GM15510 (cell line): Measurements from ENCODE around the gene LTN1.

Experiments used
- POLR2A ChIP-seq: IDR thresholded peaks from 3 replicates; pipeline ENCODE4 v1.6.1; 2011; ENCODE audit warnings: borderline replicate concordance; ENCODE audit not compliant: insufficient read length; ENCODE audit errors: extremely low read depth

Gene LTN1

DNA sequence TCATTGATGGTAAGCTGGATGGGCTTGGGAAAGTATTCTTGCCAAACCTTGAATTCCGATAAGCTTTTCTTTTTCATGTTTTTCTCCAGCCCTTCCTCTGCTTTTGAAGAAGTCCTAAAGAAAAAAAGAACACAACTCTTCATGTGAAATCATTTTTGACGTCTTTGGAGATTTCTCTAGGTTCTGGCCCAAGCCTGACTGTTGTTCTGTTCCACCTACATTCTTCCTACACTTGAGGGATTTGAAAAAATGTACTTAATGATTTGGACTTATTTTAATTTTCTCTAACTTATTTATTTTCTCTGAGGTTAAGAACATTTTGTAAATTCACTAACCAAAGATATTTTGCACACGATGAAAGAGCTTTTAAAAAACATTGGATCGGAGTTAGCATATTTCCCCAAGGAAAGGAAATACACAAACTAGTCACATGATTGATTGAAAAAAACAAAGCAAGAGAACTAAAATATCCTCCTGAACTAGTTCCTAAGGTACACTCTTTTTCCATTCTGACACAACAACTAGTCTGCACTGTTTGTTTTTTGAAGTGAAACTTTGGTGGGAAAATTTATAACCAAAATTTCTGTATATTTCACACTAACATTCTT is 82.3 kb downstream of the LTN1 start:
- TF ChIP-seq POLR2A: no peak

DNA sequence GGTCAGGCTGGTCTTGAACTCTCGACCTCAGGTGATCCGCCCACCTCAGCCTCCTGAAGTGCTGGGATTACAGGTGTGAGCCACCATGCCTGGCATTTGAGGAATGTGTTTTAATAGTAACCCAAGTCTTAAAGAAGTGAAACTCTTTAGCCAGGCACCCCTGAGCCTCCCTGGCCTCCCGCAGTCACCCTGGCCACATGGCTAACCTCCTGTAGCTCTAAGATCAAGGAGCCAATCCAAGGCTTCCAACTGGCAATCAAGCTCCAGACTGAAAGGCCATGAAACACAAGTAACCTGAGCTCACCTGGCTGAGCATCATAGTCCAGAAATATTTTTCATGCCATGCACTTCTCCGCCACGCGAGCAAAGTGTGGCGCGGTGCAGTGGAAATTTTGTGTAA is 84.3 kb downstream of the LTN1 start:
- TF ChIP-seq POLR2A: no peak

DNA sequence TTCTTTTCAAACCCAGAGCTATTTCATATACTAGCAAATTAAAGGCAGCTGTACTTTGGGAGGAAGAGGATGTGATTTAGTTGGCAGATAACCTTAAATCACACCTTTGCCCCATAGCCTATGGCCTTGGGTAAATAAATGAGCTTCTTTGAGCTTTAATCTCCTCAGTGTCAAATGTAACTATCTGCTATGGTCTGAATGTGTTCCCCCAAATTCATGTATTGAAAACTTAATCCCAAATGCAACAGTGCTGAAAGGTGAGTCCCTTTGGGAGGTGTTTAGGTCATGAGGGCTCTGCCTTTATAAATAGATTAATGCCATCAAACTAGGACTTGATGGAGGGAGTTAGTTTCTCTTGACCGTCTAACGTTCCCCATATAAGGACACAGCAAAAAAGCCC is 85.8 kb downstream of the LTN1 start:
- TF ChIP-seq POLR2A: no peak

DNA sequence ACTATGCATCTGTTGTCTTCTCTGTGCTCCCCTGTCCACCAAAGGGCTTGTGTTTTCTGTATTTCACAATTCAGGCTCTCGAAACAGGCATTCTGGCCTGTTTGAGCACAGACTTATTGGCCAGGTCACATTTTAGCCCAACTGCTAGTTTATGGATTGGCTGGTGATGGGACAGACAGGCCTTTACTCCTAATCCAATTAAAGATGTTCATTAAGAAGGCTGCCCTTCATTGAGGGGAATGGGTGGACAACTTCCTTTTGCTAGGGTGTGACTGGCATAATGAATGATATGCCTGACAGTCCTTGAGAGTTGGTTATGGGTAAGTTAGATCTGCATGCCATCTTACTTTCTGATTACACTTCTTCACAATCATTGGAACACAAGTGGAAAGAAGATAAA is 86.4 kb downstream of the LTN1 start:
- TF ChIP-seq POLR2A: no peak

DNA sequence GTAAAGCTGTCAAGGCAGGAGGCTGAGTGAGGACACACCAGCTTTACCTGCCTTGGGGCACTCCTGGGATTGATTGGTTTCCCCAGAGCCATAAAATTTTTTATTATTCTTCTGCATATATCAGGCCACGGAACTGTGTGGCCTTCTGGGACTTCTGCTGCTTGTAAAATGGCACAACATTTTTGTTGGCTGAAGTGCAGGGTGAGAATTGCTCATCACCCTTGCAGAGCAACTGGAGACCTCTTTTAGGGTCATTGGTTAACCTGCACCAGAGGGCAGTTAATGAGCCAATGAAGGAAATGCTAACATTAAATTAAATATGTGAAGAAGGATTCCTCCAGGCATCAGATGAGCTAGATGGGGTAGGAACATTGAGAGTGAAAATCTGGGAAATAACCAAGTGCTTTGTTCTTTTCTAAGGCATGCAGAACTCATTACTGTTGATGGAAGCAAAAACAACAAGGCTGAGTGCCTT is 87.7 kb downstream of the LTN1 start:
- no peak for TF ChIP-seq POLR2A

DNA sequence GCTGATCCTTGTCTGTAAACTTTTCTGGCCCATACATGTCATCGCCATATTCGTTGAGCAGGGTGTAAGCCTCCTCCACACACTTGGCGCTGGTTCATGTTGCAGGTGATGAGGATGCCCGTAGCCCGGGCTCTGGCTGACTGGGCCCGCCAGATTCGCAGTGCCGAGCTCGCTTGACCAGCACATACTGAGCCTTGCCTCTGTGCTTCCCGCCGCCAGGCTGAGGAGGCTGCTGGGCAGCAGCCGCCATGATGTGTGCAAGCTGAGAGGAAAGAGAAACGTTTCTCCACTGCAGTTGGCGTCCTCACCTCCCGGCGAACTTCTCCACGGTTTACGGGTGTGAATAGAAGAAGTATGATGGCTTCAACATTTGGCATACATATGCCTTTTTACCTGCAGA is 89.2 kb downstream of the LTN1 start:
- no peak for TF ChIP-seq POLR2A

DNA sequence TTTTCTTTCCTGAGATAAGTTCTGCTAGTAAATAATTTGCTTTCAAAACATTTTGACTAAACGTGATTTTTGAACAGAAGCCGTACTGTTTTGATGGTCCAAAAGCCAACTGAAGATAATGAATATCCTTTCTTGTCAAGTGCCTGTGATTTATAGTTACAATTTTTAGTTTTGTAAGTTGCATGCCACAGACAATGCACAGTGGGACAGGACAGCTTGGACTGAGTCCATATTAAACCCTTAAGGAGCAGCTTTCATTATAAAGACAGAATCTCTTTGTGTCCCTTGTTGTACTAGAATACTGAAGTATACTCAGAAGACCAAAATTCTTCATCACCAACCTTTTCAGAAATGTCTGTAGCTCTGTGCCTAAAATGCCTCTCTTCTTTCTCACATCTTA is 92.2 kb downstream of the LTN1 start:
- no peak for TF ChIP-seq POLR2A

DNA sequence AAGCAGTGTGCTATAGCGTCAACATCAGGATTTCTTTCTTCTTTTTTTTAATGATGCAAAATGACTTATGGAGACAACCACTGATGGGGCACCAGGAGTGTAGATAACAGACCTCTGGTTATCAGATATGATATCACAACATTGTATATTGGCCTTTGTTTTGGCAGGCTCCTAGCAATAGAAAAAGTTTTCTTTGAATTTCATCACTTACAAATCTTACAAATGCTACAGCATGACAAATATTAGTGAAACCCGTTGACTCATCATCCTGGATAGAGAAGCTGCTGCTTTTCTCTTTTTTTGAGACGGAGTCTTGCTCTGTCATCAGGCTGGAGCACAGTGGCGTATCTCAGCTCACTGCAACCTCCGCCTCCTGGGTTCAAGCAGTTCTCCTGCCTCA is 92.9 kb downstream of the LTN1 start:
- no peak for TF ChIP-seq POLR2A

DNA sequence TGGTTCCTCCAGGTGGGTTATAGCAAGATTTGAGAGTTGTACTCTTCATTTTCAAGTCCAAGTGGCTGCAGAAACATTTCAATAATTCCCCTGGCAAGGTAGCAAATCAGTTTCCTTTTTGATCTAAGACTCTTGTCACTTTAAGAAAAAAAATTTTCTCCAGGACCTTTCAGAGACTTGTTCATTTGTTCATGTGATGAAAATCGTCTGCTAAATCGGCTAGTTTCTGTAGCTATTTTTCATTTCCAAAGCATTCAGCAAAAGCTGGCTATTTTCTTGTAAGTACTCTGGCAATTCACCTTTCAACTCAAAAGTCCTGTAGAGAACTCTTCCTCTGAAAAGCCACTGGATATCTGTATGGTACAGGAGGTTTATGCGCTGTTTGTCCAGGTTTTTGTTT is 93.5 kb downstream of the LTN1 start:
- TF ChIP-seq POLR2A: no peak

DNA sequence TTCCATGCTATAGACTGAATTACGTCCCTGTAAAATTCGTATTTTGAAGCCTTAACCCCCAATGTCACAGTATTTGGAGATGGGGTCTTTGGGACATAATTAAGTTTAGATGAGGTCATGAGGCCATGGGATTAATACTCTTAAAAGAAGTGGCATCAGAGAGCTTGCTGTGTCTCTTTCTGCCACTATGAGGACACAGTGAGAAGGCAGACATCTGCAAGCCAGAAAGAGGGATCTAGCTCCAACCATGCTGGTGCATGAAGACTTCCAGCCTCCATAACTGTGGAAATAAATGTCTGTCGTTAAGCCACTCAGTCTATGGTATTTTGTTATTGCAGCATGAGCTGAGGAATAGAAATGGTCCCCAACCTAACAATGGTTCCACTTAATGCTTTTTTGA is 99.0 kb downstream of the LTN1 start:
- TF ChIP-seq POLR2A: no peak

DNA sequence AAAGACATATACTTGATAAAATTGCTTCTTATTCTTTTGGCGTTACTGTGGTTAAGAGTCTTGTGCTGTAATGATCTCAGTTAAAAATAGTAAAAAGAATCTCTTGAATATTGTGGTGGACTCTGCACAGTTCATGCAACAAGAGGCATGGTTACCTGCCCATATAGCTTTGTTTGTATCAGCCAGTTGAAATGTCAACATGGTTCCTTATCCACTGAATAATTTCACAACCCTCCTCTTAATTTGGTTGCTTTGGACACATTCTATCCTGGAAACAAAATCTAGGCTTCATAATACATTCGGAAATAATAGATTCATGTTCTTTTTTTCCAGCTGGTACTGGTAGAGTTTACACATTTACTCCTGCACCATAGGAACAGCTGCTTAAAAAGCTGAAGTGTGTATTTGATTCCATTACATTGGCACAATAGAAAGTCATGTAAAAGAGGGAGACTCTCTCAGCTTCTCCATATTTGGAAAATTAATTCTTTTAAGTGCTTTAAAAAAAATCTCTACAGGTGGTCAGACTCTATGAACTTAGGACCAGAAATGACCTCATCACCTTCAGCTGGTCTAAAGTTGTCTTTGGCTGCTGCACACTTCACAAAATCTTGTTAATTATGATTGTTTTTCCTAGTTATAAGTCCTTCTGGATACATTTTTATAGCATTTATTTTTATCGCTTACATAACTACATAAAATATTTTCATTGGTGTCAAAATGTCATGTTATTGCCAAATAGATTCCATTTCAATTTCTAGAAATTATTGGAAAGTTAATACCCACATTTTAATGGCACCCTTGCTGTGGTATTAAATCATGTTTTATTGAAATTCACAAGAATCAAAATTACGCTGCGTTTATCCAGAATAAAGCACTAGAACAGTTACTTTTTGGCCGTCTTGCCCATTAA is 100.2 kb downstream of the LTN1 start:
- TF ChIP-seq POLR2A: no peak

DNA sequence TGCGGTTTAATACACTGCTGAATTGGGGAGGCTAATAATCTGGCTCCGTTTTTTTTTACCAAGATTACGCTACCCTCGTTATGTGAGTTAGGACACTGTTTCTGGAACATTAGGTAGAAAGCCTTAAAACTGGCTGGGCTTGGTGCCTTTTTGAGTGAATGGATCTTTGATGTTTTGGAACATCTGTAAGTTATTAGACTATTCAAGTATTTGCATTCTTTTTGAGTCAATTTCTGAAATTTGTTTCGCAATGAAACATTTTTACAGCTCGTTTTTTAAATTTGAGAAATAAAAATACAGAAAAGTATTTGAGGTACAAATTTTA is 106.9 kb downstream of the LTN1 start:
- no peak for TF ChIP-seq POLR2A

DNA sequence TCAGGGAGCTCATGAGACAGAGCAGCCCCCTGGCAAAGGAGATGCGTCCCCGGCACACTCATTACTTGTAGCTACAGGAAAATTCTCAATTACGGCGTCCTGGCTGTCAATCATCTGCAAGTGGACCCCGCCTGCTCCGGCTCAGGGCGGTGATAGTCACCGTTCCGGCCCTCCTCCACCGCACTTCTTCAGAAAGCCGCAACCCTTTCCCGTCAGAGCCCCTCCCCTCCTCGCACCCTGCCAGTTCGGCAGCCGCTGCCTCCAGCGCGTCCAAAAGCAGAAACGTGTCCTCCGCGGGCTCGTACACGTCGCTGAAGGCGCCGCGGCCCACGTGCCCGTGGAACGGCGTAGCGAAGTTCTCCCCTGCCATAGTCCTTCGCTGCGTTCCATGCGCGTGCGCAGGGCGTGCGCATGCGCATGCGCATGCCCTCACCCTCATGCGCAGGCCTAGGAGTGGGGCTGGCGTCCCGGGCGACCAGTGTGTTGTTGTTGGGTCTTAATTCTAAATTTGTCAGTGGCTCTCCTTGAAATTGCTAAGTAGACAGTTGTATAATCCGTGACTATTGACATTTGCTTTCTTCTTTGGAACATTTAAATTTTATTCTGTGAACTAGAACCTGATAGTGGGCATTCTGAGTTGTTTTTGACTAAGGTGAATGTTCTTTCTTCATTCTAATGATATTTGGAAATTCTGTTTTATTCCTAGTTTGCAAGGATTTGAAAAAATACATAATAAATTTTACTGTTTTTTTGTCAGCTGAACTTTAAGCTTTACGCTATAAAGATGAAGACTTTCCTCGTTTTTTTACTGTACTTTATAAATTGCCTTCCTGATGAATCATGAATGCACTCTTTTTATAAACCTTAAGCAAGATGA is 107.5 kb downstream of the LTN1 start:
- TF ChIP-seq POLR2A: peak; percentile 83

DNA sequence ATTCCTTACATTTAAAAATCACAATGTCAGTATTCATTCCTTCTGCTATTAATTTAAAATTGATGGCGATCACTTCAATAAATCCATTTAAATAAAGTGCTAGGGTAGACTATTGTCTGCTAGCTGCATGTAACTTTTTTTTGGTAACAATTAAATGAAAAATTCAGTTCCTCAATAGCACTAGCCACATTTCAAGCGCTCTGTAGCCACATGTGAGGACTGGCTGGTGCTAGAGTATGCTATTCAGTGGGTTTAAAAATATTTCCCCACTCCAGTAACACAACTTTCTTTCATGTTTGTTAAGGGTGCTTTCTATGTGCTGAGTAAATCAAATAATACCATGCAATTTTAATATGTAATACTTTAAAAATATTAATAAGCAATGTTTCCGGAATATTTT is 108.2 kb downstream of the LTN1 start:
- no peak for TF ChIP-seq POLR2A

DNA sequence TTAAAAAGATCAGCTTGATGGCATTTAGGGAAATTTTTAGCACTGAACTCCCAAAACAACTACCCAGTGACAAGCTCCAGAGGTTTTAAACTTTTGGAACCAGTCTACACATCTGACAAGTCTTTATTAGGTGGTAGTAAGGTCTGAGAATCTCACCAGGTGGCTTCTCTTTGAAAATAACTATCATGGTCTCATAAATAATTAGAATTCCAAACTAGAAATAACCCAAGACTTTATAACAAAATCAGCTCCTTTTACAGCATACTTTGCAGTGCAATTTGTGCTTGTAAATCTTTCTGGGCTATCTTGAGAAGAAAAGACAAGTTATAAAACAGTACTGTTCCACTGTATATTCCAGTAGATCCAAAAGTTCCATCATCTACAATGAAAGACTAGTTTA is 108.7 kb downstream of the LTN1 start:
- TF ChIP-seq POLR2A: no peak

DNA sequence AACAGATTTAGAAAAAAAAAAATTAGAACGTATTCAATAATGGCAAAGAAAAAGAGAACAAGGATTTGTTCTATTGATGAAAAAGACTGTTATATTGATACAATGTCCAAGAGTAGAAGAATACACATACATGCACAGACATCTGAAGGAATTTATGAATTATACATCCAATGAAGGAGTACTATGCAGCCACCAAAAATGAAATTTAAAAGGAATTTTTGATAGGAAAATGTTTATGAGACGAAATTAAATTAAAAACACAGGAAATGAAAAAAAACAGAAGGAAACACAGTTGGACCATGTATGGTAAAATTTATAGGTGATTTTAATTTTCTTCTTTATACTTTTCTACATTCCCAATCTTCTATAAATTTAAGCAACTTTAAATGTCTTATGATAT is 110.3 kb downstream of the LTN1 start:
- TF ChIP-seq POLR2A: no peak
